Measurements from ENCODE around the gene CTNNA3.

CTNNA3 gene

DNA sequence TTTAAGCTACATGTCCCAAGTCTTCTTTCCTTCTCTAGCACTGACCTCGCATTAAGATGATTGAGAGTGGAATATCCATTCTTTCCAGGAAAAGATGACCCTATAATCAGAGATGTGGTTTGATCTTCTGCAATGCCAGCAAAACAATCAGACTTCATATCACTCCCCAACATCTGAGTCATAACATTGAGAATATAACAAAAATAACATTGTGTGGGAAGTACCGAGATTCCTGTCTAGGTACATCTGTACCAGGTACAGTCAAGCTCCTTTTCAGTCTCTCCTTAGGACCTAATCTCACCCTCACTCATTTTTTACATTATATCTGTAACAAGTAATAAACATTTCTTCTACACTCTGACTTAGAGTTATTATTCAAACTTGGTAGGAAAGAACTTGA lies 568.6 kb downstream of the CTNNA3 start:
- DNase-seq (ENCODE audit: low spot score), result no peak

DNA sequence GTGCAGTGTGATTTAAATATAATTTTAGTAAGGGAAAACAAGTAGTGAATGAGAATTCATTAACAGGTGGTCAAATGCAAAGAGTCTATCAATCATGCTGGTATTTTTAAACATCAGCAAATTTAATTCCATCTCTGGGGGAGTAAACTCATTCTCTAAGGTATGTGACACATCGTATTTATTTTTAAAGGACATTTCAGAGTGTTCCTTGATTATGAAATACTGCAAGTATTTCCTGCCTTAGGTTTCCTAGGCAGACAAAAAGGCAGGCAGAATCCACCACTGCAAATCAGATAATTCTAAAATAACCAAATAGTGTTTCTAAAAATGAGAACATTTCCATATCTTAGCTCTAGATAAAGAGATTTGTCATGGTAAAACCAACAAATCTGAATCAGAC lies 576.3 kb downstream of the CTNNA3 start:
- DNase-seq (ENCODE audit: low spot score), result no peak

DNA sequence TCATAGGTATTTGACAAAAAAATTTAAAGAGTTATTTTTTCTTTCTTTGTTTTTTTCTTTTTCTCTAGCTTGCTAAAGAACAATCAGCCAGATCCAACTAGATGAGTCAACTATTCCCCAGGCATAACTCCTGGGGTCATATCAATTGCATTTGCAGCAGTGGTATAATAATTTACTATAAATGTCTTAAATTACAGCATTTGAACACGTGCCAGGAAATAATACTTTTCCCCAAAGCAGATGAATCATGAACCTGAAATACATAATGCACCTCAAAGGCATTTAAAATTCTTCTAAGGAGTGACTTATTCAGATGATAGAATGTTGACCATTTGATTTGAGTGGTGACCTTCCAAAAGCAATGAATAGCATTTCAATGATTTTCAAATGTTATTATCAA lies 580.0 kb downstream of the CTNNA3 start:
- no peak for DNase-seq (ENCODE audit: low spot score)

DNA sequence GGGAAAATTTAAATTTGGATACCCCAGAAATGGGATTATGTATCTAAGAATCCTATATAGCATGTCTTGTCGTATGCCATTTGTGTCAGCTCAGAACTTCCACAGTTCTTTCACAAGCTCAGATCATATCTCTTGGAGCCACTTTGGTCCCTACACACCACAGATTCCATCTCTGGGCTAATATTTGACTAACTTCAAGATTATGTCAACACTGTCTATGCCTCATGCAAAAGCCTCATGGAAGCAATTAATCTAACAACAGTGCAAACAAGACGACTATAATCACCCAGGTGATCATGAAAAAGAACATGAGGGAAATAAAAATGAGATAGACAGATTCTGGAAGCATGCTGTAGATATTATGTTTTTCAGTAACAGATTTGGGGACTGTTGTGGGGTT lies 581.0 kb downstream of the CTNNA3 start:
- peak; percentile 5 for DNase-seq (ENCODE audit: low spot score)

DNA sequence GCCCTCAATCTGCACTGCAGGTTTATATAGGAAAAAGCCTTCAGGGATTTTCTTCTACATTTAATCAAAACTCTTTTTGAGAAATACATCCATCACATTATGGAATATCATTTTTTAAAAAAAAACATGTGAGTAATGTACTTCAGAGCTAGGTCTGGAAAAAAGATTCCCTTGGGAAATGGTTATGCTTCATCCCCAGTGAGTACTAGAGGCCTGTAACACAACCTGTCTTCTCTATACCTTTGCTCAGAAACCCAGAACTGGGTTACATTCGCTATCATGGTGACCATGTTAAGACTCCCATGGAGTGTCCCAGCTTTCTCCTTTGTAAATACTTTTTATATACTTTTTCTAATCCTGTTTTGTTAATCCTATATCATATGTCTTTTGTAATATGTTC lies 583.2 kb downstream of the CTNNA3 start:
- no peak for DNase-seq (ENCODE audit: low spot score)

DNA sequence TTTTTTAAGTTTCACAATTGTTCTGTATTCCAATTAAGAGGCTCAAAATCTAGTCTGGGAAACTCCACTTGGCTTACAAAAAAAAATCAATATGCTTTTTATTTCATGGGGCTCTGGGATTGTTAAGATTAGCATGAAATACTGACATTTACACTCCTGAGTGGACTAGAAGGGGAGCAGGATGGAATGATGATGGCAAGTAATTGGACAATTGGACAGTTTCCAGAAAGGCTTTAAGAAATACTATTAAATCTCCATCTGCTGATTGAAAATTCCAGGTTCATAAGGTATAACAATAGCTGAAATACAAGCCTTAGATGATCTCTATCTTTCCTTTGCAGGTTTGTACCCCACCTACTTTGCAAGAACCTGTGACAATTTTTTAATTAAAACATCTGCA lies 585.7 kb downstream of the CTNNA3 start:
- peak; percentile 49 for DNase-seq (ENCODE audit: low spot score)

DNA sequence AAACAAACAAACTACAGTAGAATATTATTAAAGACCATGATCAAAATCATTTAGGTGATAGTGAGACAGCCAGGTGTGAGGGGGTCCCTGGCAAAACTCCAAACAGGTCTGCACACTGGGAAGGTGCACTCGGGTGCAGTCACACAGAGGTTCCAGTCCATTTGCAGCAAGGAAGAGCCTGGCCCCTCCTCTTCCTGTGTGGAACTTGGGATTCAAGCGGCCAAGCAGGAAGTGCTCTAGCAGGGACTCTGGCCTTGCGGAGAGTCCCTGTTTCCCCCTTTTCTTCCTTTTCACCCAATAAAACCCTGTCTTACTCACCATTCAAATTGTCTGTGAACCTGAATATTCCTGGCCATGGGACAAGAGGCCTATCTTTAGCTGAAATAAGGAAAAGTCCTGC lies 588.3 kb downstream of the CTNNA3 start:
- DNase-seq (ENCODE audit: low spot score), result no peak

DNA sequence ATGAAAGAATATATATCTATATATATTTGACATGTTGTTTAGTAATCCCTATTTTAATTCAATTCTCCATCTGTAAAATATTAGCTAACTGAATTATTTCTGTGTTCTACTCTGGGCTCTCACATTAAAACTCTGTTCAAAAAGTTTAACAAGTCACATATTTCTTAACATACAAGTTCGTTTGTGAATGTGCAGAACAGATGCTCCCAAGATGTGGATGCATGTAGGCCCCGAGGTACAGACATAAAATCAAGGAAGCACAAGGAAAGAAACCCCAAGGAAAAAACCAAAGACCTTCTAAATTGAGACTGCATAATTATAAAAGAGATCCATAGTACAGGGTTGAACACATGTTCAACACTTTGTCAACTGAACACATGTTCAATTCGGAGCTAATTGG lies 595.0 kb downstream of the CTNNA3 start:
- DNase-seq (ENCODE audit: low spot score), result no peak

DNA sequence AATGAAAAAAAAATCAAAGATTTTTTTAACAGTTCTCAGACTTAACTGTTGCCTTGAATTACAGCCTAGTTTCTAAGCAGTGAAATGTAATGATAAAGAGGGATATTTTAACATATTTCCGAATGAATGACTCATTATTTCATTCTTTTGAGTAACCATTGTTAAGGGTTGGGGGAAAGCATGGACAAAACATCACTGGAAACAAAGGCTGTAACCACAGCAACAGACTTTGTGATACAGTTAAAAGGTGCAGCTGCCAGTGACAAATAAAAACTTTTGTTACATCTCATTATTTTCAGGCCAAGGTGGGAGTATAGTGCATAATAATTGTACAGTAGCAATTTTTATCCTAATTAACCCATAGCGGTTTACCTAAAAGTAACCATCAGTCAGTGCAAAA lies 597.5 kb downstream of the CTNNA3 start:
- no peak for DNase-seq (ENCODE audit: low spot score)

DNA sequence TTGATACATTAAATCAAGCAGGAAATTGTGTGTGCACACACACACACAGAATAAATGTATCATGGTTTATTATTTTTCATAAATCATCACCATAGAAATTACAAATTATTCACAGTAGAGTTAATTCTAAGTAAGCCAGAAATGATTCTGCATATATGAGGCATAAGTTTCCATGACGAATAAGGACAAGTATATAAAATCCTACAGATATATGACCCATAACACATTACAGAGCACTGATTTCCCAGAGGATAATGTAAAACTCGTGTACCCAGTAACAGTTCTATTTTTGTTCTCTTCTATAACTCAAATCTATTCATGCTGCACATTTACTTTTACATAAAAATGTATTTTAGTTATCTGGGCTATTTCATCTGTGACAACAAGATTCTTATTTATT lies 600.5 kb downstream of the CTNNA3 start:
- no peak for DNase-seq (ENCODE audit: low spot score)

DNA sequence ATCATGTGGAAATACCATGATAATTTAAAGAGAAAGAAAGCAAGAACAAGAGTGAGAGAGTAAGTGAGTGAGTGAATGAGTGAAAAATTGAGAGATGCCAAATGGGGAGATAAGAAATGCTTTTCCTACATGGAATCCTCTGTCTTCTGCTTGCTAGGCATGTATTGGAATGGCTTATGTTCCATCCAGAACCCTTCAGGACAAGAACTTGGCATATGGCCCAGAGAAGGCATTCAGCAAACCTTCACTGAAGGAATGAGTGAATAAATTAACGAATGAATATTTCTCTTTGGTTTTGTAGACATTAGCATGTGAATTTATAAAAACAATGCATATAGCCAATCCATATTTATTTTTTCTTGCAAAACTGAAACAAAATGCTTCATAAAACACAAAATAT lies 608.0 kb downstream of the CTNNA3 start:
- DNase-seq (ENCODE audit: low spot score), result no peak

DNA sequence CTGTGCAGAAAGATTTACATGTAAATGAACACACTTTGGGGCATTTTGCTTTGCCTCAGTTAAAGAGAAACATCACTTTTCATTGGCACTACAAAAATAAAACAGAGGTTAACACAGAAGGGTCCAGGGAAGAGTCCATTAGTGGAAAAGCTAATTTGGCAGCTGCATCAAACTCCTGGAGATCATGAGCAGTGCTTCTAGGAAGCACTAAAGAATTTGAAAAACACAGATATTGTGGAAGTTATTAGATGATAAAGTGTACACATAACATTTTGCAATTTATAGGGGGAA lies 608.9 kb downstream of the CTNNA3 start:
- no peak for DNase-seq (ENCODE audit: low spot score)

DNA sequence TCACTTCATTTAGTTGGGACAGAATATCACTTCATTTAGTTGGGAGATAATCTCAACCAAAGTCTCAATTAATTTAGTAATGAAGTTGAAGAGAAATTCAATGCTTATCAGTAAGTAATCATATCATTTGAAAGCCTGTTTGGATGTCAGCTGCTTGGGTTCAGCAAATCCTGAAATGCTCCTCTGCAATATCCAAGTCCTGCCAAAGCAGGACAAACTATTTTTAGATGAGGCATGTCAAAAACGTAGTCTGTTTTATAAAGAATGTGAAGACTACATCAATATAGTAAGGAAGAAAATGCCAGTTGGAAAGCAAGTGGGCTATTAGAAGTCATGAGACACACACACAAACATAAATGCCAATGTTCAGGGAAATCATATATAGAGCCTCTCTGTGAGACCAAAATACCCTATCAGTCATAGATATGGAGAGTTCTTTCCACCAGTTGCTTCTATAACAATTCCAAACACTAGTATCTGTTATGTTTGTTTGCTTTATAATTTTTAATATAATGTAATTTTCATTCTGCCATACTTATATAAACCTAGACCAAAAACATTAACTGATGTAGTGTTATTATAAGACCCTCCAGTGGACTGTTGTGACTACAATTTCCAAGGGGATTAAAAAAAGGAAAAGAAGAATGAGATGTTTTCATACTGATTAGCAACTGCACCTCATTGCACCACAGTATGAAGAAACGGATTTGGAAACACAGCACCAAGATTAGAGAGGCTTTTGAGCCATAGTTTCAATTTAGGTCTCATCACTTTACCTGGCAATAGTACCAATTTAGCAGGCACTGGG lies 609.5 kb downstream of the CTNNA3 start:
- DNase-seq (ENCODE audit: low spot score), result no peak

DNA sequence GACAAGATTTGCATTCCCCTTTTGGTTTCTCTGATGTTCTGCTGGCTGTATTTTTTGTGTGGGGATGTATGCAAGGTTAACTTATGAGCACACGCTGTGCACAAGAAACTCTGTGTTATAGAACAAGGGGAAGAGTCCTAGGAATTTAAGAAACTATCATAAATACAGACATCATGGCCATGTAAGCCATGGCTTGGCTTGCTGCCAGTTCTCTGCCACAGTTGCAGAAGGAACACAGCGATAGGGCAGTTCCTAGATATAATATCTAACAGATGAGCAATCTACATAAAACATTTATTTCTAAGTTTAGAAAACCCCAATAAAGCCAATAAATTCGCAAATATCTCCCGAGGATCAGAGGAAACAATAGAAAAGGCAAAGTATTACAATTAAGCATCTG lies 616.9 kb downstream of the CTNNA3 start:
- DNase-seq (ENCODE audit: low spot score), result no peak

DNA sequence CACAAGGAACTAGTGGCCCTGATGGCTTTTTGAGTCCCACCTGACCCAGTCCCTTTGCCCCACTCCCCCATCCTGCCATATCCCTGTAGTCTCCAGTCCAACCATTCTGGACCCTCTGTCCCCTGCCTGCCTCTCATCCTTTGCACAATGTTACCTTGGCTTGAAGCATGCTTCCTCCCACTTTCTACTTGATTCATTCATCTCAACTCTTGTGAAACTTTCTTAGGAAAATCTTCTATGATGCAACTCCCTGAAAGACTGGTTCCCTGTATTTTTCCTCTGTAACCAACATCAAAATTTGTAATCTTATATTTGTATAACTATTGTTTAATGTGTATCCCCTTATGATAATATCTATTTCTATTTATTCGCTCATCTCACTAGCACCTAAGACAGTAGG lies 618.6 kb downstream of the CTNNA3 start:
- DNase-seq (ENCODE audit: low spot score), result no peak

DNA sequence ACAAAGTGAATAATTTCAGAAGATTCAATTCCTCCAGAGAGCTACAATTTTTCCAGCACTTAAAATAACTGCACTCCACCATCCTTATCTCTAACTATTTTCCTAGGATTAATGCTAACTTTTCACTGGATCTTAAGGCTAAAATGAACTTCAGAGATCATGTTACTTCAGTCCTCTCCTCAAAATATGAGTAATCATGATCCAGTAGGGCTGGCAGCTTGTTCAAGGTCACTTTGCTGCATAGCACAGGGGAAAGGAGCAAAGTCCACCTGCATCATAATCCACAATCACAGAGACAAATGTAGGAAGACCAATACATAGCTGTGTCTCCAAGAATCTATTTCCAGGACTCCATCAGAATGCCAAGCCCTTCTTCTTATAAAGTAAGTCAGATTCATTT lies 619.9 kb downstream of the CTNNA3 start:
- no peak for DNase-seq (ENCODE audit: low spot score)

DNA sequence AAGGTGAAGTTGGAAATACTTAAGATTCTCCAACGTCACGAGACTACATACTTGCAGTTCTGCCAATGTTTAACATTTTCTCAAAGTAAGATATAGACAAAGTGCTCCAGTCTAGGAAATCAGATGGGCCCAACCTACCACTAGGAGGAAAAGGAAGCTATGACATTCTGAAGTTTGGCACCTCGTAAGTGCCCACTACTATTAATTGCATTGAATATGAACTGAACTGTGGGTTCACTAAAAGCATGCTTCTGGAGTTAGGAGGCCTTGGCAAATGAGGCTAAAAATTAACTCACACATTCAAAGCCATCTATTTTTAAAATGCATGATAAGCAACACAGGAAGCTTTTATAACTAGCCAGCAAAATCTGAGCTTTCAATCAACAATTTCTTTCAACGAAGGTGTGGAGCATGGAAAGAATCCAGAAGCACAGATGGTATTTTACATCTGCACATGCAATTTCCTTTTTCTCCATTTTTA lies 620.5 kb downstream of the CTNNA3 start:
- DNase-seq (ENCODE audit: low spot score), result no peak

DNA sequence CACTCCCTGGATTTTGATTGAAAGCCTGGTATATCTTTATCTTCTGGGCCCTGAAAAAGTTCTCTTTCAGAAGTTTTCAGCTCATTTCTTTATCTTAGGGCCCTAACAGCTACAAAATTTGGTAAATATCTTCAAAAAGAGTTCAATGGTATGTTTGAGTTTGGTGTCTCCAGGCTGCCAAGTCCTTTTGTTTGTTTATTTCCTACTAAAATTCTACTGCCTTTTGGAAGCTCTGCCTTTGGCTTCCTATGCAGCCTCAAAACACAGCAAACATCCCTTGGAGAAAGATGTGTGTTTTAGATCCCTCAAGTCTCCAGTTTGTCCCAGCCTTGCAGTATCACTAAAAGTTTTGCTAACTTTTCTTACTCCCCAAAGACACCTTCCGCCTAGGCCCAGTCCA lies 623.3 kb downstream of the CTNNA3 start:
- no peak for DNase-seq (ENCODE audit: low spot score)

DNA sequence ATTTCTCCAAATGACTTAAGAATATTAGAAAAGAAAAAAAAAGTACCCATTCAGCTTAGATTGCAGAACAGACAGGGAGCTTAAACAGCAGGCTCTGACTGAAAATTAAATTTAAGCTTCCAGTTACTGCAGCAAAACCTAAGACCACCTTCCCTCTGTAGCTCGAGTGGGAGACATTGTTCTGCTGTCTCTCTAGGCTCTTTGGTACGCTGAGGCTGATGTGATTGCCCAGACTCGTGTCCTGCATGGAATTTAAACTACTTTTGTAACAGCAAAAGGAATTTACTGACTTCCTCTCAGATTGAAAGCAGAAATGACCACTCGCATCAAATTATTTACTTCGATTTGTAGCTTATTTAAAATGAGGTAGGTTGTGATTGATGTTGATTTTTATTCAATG lies 645.6 kb downstream of the CTNNA3 start:
- peak; percentile 16 for DNase-seq (ENCODE audit: low spot score)

DNA sequence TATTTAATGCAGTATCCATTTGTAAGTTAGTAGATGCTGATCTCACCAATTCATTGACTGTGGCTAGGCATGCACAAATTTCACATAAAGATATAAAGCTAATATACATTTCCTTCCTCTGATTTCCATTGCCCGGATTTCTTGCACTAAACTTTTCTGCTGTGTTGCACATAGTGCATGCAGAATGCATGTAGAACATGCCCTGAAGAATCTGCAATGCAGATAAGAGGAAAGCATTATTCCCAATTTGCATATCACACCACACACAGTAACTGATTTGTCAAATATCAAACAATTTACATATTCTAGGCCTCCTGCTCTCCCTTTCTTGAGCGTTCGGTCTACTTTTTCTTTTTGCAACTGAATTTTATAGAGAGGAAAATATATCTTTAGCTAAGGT lies 646.0 kb downstream of the CTNNA3 start:
- DNase-seq (ENCODE audit: low spot score), result no peak

DNA sequence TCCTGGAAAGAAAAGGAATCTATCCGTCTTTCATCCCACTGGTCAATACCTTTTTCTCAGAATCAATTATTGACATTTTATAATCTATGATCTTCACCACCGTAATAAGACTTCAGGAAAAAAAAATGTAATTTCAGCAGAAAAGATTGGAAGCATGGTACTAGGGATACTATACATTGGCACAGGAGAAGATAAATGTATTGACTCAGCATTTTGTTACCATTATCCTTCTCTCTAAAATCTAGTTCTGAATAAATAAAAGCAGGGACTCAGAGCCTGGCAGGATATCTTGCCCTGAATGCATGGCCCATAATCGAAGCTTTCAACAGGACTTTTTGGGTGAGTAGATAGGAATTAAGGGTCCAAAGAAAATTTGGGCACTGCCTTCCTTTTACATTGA lies 649.5 kb downstream of the CTNNA3 start:
- no peak for DNase-seq (ENCODE audit: low spot score)

DNA sequence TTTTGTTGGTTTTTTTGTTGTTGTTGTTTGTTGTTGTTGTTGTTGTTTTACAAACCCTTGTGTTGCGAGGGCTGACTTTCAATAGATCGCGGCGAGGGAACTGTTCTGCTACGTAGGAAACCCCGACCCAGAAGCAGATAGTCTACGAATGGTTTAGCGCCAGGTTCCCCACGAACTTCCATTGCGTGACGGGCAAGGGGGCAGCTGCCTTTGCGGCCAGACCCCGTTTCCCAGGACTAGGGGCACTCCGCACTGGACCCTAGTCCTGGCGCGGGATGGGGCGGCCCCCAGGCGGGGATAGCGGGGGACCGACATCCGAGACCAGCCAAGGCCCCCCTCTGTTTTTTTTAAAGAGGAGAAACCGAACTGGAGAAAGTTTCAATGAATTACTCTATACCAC lies 650.6 kb downstream of the CTNNA3 start:
- no peak for DNase-seq (ENCODE audit: low spot score)

DNA sequence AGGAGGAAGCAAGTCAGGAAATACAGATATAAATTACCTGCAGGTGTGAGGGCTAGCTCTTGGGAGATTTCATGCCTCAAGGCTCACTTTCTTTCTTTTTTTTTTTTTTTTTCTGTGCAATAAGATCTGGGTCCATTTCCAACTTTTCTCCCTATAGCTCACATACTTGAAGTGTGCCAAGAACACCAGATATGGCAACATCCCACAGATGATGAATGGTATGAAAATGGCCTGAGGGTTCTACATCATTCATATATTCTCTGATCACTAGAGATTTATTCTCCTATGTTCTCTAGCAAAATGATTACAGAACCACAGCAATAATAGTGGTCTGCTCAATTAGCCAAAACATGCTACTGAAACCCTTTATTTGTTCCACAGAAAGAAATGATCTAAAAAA lies 653.0 kb downstream of the CTNNA3 start:
- no peak for DNase-seq (ENCODE audit: low spot score)

DNA sequence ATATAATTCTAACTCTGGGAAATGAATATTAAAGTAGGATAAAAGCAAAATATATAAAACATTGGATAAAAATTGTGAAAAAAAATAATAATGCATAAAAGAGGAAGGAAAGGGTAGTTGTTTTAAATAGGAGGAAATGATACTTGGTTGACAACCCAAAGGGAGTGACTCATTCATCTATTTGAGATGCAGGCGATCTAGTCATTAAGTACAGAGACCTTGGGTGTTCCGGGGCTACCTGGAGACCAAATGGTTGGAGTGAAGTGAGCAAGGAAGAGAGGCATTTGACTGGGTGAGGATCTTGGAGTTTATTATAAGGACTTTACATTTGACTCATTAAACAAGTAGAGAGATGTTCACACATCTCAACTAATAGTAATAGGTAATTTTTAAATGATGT lies 659.2 kb downstream of the CTNNA3 start:
- no peak for DNase-seq (ENCODE audit: low spot score)

Data from SK-N-DZ (cell line).